ENCODE measurements around the gene ANKRD29.

Gene ANKRD29

DNA sequence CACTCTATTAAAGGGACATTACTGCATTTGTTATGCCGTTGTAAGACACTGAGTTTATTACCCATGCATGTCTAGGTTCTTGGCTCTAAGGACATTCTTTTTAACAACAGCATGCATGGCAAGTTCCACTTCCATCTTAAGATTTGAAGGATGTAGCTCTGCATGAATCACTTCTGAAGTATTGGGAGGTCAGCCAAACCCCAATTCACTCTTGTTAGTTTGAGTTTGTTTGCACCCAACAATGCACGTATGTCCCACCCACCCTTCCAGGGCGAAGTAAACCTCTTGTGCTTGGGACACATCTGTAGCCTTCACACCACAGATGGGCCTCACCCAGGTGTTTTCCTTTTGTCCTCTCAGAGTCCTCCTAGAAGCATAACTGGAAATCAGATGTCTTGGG lies 21.0 kb upstream of the ANKRD29 start:
- ATAC-seq: no peak

- no peak for ATAC-seq
Measured at GRCh38 chr18:23683155-23683554, 20.4 kb upstream of the ANKRD29 start.

GRCh38 chr18:23682472-23682871 lies 19.8 kb upstream of the ANKRD29 start:
- no peak for ATAC-seq

- ATAC-seq: no peak
Measured at GRCh38 chr18:23682045-23682444, 19.3 kb upstream of the ANKRD29 start.

DNA sequence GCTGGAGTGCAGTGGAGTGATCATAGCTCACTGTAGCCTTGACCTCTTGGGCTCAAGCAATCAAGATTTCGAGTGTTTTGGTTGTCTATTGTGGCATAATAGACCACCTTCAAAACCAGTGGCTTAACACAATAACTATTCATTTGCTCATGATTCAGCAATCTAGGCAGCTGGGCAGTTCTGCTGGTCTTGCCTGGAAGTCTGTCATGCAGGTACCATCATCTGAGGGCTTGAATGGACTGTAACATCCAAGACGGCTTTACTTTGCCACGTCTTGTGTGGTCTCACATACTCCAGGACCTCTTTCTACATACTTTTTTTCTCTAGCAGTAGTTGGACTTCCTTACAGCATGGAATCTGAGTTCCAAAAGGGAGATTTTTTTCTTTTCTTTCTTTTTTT lies 13.2 kb upstream of the ANKRD29 start:
- ATAC-seq: no peak

DNA sequence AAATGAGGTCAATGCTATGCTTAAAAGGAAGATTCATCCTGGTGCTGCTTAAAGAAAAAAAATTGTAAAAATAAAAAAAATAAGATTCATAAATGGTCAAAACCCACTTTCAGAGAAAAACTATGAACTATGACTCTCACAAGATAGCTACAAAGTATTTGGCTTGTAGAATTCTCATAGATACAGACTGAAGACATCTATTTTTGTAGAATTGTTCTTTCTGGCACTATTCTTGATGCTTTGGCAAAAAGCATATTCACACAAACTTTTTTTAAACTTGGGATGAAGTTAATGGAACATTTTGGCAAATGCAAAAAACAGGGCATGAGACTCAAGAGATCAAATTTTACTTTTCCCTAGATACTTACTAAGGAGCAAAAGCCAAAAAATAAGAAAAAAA lies 12.5 kb upstream of the ANKRD29 start:
- ATAC-seq: no peak

DNA sequence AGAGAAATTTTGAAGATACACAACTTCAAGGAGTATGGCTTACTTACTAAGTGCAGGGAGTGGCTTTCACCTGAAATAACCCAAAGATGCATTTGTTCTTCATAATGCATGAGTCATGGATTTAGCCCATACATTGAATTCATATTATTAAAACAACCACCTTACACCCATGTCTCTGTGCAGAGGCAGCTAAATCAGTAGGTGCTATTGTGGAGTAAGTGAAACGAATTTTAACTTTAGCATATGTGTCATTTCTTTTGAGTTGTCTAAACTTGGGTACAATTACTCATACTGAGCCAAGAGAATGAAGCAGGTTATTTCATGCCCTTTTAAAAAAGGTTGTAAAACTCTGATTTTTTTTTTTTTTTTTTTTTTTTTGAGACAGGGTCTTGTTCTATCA lies 11.0 kb upstream of the ANKRD29 start:
- ATAC-seq: peak; percentile 87 to 91

DNA sequence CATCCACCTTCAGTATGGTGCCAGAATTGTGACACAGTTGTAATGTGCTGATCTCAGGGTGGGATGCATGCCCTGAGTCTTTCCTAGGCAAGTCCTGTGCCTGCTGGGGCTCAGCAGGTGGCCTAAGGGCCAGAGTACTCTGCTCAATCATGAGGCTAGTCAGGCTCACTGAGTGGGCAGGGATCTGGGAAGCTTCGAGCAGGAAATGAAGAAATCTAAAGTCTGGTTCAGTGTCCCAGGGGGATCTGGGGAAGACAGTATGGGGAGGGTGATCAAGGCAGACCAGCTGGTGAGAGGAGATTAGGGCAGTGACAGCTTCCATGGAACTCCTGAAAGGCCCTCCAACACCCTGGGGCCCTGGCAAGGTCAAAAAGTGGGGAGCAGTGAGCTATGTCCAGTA lies 8.9 kb upstream of the ANKRD29 start:
- no peak for ATAC-seq

DNA sequence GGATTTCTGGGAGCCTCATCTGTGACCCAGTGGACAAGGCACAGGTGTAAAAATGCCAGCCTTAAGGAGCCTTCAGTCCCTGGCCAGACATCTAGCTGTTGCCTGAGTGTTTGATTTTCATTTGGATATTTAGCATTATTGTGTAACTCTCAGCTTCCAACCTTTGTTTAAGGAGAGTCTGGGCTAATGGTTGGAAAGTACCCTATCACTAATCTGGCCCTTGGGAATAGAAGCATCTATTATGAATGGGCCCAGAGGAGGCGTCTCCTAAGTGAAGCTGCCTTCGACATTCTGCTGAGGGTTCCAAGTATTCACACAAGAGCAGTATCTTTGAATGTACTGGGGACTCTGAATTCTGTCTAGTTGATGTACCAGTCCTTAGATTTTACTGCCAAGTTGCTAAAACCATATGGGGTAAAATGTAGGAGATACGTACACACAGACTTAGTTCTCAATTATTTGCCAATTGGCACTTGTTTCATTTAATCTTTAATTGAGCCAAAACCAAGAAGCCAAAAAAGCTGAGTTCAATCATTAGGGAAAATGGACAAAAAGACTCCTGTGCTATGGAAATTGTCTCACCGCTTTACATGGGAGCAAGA lies 7.2 kb upstream of the ANKRD29 start:
- no peak for ATAC-seq

- no peak for ATAC-seq
Measured at GRCh38 chr18:23669202-23669766, 6.6 kb upstream of the ANKRD29 start.

- ATAC-seq: no peak
Measured at GRCh38 chr18:23668731-23669130, 6.0 kb upstream of the ANKRD29 start.

- no peak for ATAC-seq
Measured at GRCh38 chr18:23667114-23667513, 4.4 kb upstream of the ANKRD29 start.

GRCh38 chr18:23664674-23665073 lies 2.0 kb upstream of the ANKRD29 start:
- ATAC-seq: no peak

DNA sequence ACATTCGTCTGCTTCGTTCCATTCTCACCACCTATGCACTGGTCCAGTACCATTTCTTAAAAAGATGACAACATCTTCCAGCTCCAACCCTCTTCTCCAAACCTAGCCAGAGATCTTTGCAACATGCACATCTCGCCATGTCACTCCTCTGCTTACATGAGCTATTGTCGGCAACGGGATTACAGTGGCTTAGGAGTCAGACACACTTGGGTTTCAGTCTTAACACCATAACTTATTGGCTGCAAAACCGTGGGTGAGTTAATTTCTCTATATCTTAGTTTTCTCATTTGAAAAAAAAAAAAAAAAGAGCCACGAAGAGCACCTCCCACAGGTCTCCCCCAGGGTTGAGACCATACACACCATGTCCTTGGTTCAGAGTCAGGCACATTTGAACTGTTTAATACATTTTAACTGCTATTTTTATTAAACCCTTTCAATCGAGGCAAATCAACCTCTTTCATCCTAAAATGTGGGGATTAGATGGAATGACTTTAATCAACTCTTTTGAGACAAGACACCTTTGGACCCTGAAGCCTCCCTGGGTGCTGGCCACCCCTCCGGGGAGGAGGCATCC lies 889 bp downstream of the ANKRD29 start:
- ATAC-seq: peak; percentile 14 to 44

DNA sequence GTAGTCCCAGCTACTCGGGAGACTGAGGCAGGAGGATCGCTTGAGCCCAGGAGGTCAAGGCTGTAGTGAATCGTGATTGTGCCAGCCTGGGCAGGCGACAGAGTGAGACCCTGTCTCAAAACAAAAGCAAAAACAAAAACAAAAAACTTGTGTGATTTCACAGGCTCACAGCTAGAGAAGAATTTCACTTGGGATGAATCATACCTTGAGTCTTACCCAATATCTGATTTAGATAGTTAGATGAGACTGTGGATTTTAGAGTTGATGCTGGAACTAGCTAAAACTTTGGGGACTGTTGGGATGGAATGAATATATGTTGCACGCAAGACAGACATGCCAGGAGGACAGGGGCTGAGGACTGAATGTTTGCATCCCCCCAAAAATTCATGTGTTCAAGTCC lies 4.4 kb downstream of the ANKRD29 start:
- no peak for ATAC-seq

DNA sequence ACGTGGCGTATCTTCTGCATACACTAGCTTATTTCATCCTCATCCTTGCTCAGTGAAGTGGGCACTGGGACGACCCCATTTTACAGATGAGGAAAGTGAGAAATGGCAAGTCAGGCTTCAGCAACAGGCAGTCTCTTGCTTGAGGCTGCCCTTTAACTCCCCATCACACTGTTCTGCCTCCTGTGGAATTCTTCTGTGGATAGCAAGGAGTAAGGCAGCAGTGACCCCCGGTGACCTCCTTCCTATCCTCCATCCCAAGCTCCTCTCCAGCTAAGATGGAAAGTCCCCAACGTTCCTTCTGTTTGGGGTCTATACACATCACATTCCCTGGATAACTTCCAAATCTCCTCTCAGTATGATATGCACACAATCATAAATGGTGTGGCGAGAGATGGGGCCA lies 10.5 kb downstream of the ANKRD29 start:
- ATAC-seq: no peak

- ATAC-seq: no peak
Measured at GRCh38 chr18:23650968-23651927, 11.5 kb downstream of the ANKRD29 start.

DNA sequence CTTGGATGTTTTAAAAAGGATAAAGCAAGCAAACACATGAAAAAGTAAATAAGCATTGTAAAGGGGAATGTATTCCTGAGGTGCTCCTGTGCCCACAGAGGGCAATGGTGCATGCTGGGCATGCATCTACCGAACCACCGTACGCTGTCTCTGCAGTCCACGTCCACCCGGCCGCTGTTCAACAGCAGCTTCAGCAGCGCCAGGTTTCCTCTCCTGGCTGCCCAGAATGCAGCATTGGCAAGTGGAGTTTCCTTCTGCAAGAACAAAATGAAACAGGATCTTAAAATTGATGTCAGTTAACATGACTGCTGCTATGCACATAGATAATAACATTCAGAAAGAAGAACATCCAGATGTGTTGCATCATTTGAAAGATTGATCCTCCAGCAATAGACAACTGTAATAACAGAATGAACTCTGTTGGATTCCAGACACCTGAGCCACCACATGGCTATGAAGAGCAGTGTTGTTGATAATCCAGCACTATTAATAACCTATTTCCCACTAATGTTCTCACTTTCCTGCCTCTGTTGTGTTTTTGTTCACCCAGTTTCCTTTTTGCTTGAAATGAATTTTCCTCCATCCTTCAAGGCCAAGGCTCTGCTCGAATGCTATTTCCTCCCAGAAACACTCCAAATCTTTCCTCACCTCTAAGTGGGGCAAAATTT lies 13.6 kb downstream of the ANKRD29 start:
- no peak for ATAC-seq

GRCh38 chr18:23648456-23648855 lies 14.3 kb downstream of the ANKRD29 start:
- ATAC-seq: no peak

DNA sequence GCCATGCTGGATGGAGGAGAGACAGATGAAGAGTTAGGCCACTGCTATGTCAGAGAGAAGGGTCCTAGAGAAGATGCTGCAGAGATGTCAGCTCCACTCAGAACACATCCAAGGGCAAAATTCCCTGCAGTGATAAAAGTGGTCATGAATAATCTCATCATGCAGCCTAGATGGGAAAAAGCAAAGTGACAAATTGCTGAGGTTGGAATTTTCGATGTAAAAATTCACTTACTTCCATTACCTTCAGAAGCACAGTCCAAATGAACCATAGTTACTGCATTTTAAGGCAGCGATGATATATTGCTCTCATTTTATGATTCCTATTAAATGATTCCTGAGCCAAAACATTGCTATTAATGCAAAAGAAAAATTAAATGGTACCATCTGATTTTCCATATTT lies 16.4 kb downstream of the ANKRD29 start:
- ATAC-seq: no peak

DNA sequence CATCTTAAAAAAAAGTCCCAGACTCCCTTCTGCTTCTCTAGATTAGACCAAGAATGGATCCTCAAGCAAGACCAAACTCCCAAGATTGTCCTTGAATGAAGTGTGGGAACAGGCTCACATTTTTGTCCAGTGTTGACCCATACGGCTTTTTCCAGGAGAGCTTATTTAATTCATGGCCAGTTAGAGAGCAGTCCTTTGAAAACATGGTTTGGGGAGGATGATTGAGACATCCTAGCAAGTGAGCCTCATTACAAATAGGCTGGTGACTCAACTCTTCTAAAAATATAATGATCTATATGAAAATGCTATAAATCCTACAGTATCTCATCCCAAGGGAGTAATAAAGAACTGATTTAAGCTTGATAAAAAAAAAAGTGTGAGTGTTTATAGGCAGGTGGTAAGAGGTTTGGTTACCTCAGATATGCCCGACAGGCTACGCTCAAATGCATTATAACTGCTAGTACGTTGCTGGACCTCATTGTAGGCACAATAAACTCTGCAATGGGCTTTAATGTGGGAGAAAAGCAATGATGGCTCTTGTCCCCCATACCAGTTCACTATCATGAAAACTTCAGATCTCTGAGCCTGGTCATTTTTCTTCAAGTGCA lies 17.0 kb downstream of the ANKRD29 start:
- ATAC-seq: no peak

- no peak for ATAC-seq
Measured at GRCh38 chr18:23643815-23644490, 18.8 kb downstream of the ANKRD29 start.
